GM03348 (cell line): ENCODE results near the gene ZCCHC24.

Source experiments
- DNase-seq: peaks from one replicate; pipeline ENCODE4 v3.0.0; 2012; ENCODE audit warnings: low spot score

Gene ZCCHC24

DNA sequence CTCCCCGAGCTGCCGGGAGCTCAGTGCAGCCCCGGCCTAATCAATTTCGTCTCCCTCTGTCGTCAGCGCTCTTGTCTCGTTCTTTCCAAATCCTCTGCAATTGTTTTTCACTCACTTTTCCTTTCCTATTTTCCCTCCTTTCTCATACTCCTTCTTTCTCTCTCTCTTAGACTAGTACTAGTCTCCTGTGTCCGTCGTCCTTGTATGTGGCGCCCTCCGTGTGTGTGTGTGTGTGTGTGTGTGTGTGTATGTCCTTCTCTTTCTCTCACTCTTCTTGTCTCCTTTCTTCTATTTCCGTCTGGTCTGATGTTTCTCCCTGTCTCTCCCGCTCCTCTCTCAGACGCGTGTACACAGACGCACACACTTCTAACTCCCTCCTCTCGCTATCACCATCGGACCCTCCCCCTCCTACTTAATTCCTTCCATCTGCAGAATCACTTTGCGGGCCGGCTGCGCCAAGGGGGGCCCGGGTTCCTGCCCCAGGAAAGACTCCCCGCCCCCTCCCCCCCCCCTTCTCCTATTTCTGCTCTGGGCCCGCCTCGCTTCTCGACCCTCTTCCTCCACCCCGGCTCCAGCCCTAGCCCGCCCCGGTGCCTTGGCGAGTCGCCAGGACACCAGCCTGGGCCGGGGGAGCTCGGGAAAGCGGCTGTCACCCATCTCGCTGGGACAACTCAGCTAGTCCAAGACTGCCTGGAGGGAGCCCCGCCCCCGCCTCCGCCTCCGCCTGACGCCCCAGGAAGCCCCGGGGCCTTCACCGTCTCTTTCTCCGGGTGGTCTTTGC is 743 bp upstream of the ZCCHC24 start:
- DNase-seq: peak; percentile 49

GRCh38 chr10:79444199-79445119 is 965 bp downstream of the ZCCHC24 start:
- peak; percentile 88 for DNase-seq

DNA sequence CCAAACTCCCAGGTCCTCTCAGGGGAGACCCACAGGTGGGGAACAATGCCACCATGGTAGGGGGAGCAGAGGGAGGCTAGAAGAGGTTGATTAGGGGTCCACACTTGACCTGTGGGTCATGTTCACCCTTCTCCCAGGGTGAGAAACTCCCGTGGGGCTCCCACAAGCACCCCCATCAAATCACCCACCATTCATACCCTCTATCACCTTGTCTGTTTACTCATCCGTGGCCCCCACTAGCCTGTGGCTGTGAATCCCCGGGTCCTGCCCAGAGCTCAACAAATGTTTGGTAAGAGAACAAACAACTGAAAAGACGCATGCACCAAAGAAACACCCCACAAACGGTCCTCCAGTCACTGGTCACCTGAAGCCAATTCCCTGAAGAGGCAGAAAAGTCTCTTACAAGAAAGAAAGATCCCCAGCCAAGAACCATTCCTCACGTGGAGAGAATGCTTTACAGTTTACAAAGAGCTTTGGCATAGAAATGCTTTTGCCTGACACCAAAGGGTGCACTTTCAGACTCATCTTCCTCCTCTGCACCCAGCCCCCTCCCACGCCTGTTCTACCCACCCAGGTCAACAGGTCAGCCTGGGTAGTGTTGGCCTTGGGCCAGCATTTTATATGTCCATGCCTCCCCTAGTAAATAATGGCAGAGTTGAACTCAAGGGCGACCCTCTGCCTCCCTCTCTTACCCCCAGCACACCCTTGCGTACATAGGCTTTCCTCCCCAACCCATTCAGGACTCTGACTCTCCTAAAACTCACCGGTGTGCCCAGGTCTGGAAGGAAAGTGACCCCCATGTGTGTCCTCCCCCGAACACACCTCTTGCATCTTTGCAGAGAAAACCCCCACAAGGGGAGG is 1.9 kb downstream of the ZCCHC24 start:
- no peak for DNase-seq

- DNase-seq: no peak
Observed at GRCh38 chr10:79442171-79443040, 3.0 kb downstream of the ZCCHC24 start.

DNA sequence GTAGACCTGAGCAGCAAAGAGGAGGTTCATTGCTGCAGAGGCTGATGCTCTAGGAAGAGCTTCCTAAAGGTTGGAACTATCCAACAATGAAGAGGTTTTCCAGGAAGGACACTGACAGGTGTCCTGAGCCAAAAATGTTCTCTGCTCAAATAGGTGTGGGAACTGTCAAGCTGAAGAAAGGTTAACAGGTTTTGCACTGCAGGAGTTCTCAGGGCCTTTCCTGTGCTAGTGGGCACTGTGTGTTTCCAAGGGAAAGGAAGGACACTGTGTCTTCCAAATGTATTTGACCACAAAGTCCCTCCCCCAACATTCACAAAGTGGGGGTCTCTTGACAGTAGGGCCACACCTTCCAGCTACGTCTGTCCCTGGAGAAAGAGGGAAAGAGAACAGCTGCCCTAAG is 4.0 kb downstream of the ZCCHC24 start:
- no peak for DNase-seq

- no peak for DNase-seq
Observed at GRCh38 chr10:79440281-79440680, 5.1 kb downstream of the ZCCHC24 start.

DNA sequence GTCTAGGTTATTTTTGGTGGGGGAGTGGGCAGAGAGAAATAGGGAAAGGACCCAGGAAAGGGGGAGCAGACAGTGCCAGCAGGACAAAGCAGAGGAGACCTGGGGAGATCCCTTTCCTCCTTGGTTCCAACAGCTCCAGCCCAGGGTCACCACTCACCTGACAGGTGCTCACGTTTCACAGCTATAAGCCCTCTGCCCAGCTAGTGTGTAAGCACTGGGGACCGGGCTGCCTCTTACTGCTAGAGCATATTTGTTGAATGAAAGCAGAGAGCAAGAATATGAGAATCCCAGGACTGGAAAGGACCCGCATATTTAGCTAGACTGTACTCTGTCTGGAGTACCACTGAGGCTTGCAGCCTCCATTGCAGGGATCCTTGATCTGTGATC is 6.7 kb downstream of the ZCCHC24 start:
- DNase-seq: no peak

GRCh38 chr10:79438021-79438698 is 7.3 kb downstream of the ZCCHC24 start:
- no peak for DNase-seq

DNA sequence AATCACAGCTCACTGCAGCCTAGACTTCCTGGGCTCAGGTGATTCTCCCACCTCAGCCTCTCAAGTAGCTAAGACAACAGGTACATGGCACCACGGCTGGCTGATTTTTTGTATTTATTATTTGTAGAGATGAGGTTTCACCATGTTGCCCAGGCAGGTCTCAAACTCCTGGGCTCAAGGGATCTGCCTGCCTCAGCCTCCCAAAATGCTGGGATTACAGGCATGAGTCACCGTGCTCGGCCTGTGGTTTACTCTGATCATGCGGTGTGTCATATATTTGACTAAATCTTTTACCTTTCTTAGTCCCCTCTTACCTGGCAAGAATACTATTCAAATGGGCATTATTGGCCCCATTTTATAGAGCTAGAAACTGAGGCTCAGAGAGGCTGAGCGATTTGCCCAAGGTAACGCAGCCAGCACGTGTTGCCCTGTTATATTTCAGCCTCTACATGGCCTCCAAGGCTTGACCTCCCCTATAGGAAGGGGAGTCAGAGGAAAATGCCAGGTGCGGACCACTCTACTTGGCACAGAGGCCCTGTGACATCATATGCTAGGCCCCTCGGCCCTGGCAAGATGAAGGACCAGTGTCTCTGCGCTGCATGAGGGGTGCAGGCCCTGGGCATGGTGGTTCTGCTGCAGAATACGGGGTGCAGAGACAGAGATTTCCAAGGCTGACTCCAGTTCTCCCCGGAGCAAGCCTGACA is 8.2 kb downstream of the ZCCHC24 start:
- DNase-seq: no peak

- DNase-seq: no peak
Observed at GRCh38 chr10:79436850-79437103, 8.6 kb downstream of the ZCCHC24 start.

- DNase-seq: no peak
Observed at GRCh38 chr10:79436066-79436849, 9.2 kb downstream of the ZCCHC24 start.

- peak; percentile 55 for DNase-seq
Observed at GRCh38 chr10:79435271-79436065, 10.0 kb downstream of the ZCCHC24 start.

GRCh38 chr10:79434821-79435251 is 10.6 kb downstream of the ZCCHC24 start:
- peak; percentile 78 for DNase-seq

GRCh38 chr10:79434223-79434687 is 11.2 kb downstream of the ZCCHC24 start:
- DNase-seq: no peak

DNA sequence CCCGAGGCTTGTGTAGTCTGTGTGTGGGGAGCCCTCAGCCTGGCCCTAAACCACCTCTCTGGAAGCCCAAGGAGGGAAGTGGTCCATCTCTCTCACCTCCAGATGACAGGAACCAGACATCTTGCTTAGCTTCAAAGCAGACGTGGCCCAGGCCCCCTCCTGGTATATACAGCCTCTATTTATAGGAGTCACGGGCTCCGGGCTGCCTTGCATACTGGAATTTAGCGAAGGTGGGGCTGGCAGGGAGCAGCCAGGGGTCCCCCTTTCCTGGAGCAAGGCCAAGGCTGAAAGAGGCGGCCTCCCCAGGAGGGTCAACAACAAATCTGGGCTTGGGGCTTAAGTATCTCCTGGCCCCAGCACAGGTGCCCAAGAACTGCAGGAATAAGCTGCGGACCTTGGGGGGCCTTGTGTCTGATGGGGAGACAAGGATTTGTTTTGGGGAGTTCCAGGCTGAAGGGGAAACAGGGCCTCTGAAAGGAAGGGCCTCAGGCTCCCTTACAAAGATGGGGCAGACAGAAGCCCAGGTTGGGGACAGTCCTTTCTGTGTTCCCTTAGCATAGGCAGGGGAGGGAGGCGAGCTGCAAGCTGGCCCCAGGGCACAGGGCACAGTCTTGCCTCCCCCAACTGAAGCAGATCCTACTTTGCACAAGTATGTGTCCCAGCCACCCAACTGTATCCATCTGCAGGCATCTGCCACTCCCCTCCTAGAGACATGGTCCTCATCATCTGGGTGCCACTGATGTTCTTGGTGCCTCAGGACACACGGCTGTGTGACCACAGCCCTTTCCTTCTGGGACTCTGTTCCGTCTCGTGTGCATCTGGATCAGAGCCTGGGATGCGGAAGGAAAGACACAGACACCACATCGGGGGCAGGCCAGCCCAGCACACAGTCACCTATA is 11.9 kb downstream of the ZCCHC24 start:
- no peak for DNase-seq

DNA sequence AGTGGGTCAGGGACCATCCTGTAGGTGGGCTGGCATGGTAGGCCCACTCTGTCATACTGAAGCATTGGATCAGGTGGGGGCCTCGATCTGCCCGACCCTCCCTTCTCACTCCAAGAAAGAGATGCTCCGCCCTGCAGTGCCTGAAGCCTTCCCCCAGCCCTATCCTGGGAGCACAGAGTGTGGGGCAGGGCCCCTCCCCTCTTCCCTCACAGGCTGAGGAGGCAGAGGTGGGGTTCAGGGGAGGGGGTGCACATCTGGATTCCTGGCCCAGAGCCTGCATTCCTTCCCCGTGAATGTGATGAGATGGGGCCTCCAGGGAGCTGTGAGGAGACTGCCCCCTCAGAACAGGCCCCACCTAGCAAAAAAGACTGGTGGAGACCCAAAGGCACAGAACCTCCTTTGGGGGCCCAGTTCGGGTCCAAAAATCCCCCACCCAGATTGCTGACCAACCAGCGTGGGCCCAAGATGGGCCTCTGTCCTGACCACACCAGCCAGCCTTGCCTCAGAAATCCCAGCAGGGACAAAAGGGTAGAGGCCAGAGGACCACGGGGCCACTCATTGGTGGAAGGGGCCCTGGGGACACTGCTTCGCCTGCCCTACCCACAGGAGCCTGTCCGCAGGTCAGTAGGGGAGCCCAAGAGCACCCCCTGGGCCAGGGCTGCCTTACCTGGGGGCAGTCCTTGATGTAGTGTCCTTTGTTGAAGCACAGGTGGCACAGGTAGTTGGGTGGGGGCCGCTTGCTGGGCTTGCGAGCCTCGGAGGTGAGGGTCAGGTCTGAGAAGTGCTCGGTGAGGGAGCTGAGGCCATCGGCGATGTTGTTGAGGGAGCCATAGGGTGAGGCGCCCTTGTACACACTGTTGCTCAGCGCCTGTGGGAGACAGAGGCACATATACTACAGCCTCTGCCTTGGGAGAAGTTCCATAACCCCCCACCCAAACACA is 13.3 kb downstream of the ZCCHC24 start:
- DNase-seq: peak; percentile 72
